ENCODE measurements around the gene FRA10AC1. TPM values are rescaled to one million over a fixed set of nuclear protein-coding genes. Genes with fewer than 3 reads are reported as not detected.

The FRA10AC1 gene
- total RNA-seq, 2 experiments from 2014 or later = 18.9 to 29.4 TPM

DNA sequence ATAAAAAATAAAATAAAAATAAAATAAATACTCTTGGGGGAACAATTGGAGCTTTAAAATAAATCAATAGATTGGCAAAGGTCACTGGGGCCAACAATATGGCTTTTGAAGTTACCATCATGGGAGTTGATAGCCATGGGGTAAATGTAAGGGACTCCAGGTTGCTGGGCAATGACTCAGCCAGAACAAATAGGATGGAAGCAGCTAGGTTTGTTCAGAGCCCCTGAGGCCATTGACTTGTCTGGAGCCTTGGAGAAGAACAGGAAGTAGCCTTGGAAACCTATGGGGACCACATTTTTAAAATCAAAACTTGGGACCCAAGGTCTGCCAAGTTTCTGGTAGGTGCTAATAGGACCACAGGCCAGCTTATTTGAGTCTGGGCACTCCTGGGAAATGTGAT lies 20.2 kb upstream of the FRA10AC1 start:
- Mint-ChIP-seq H3K27me3 (peaks cover 42% of the 10 kb centered on the region), H3K27ac (no peak overlapping the region)

DNA sequence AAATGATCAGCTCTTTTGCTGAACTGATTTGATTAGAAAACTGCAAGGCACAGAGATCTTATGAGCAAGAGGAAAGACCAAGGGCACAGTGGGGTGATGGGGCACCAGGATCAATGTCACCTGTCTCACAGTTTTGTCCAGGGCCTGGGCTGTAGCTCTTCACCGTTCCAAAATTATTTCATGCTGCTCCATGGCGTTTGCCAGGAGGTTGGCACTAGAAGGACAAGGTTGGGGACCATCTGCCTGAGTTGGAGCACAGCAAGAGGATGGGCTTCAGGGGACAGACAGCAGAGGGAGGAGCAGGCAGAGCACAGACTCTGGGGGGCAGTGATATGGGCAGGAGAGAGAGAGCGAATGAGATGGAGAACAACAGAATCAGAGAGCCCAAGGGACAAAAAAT lies 17.5 kb upstream of the FRA10AC1 start:
- H3K36me3 Mint-ChIP-seq (ENCODE audit: low read depth) = no peaks in the 10 kb centered on the region
- POLR2A ChIA-PET = no interaction called here
- no peaks in the 10 kb centered on the region for H3K9me3 Mint-ChIP-seq (ENCODE audit: low read depth)
- peaks cover 3% of the 10 kb centered on the region for H3K4me1 Mint-ChIP-seq
- no peak overlapping the region for H3K4me3 Mint-ChIP-seq
- intact Hi-C loops (cut with DNase I, micrococcal nuclease) = no loop called here
- CTCF ChIA-PET = interaction anchor here (0.7 to 0.9 kb wide), 2 partner anchors 8 to 156 kb away, joined by 3 to 4 read pairs; no protein-coding TSS in a partner anchor
- ATAC-seq = no peak
- peaks cover 31% of the 10 kb centered on the region for H3K27me3 Mint-ChIP-seq
- no peak overlapping the region for H3K27ac Mint-ChIP-seq
- no peak for DNase-seq

More for the DNA sequence above, 20.2 kb upstream of the FRA10AC1 start:
- Mint-ChIP-seq H3K4me1 (peaks cover 3% of the 10 kb centered on the region), H3K9me3 (ENCODE audit: low read depth) (no peaks in the 10 kb centered on the region), H3K4me3 (no peak overlapping the region), H3K36me3 (ENCODE audit: low read depth) (no peaks in the 10 kb centered on the region)
- intact Hi-C loops (cut with DNase I, micrococcal nuclease) = no loop called here
- POLR2A ChIA-PET = no interaction called here
- DNase-seq (no peak), ATAC-seq (no peak)
- CTCF ChIA-PET = no interaction called here

DNA sequence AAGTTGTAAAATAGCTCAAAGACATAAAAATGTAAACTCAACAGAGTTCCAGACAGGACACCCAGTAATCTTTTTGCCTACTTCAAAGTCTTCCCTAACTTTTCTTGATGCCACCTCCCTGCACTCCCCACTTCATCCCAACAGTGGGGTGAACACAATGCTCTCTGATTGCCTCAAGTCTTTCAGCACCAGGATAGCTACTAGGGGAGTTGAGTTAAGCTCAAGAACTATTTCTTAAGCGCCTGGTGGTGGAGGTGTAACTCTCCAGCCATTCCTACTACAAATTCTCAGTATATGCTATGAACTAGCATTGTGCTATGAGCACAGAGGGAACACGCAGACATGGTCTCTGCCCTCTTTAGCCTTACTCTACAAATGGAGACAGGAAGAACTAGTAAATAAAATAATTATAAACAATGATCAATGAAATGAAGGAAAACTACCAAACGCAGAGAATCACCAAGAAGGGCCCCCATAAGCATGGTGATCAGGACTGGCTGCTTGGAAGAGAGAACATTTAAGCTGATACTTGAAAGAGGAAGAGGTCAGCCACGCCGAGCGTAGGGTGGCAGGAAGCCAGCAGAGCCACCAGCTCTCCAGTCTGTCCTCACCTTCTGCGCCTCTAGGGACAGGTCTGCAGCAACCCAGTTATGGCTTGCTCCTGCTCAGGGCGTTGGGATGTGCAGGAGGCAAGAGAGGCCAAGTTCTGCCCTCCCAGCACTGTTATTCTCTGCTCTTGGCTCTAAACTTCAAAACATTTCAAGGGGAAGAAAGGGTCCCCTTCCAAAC lies 16.7 kb upstream of the FRA10AC1 start:
- ChIA-PET POLR2A (no interaction called here), CTCF (interaction anchor here (0.9 kb wide), 1 partner anchor 9 kb away, joined by 3 read pairs; no protein-coding TSS in a partner anchor)
- H3K4me3 Mint-ChIP-seq = no peak overlapping the region
- H3K27me3 Mint-ChIP-seq = peaks cover 30% of the 10 kb centered on the region
- H3K4me1 Mint-ChIP-seq = peaks cover 3% of the 10 kb centered on the region
- H3K9me3 Mint-ChIP-seq (ENCODE audit: low read depth) = no peaks in the 10 kb centered on the region
- H3K27ac Mint-ChIP-seq = no peak overlapping the region
- H3K36me3 Mint-ChIP-seq (ENCODE audit: low read depth) = no peaks in the 10 kb centered on the region
- intact Hi-C loops (cut with DNase I, micrococcal nuclease) = no loop called here
- no peak for DNase-seq
- ATAC-seq = no peak

DNA sequence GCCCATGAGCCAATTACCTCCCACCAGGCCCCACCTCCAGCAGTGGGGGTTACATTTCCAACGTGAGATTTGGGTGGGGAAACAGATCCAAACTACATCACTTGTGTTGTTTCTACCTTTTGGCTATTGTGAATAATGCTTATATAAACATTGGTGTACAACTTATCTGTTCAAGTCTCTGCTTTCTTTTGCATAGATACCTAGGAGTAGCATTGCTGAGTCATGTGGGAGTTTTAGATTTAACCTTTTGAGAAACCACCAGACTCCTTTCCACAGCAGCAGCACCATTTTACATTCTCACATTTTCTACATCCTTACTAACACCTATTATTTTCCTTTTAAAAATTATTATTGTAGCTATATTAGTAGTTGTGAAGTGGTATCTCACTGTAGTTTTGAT lies 14.4 kb upstream of the FRA10AC1 start:
- ChIA-PET CTCF (no interaction called here), POLR2A (interaction anchor here (0.6 kb wide), 1 partner anchor 28 kb away, joined by 4 read pairs; no protein-coding TSS in a partner anchor)
- intact Hi-C loops (cut with DNase I, micrococcal nuclease) = no loop called here
- Mint-ChIP-seq H3K27me3 (peaks cover 25% of the 10 kb centered on the region), H3K4me3 (no peak overlapping the region), H3K36me3 (ENCODE audit: low read depth) (no peaks in the 10 kb centered on the region), H3K9me3 (ENCODE audit: low read depth) (no peaks in the 10 kb centered on the region), H3K27ac (no peak overlapping the region), H3K4me1 (peaks cover 3% of the 10 kb centered on the region)
- DNase-seq = no peak
- no peak for ATAC-seq

DNA sequence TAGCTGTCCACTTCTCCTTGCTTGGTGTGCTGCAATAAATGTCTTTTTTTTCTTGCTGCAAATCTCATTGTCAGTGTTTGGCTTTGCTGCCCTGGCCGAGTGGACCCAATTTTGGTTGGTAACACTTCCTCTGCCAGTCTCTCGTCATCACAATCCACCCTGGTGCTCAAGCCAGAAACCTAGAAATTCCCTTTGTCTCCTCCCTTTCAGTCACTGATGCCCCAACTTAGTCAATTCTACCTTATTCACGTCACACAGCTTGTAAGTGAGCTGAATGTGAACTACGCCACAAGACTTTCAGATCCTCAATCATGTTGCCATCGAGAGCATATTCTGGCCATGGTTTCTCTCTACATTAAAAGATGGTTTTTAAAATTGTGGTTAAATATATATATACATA lies 13.0 kb upstream of the FRA10AC1 start:
- peaks cover 17% of the 10 kb centered on the region for H3K27me3 Mint-ChIP-seq
- CTCF ChIA-PET = no interaction called here
- H3K36me3 Mint-ChIP-seq (ENCODE audit: low read depth) = no peaks in the 10 kb centered on the region
- POLR2A ChIA-PET = no interaction called here
- intact Hi-C loops (cut with DNase I, micrococcal nuclease) = no loop called here
- H3K9me3 Mint-ChIP-seq (ENCODE audit: low read depth) = no peaks in the 10 kb centered on the region
- ATAC-seq = no peak
- no peak for DNase-seq
- no peak overlapping the region for H3K4me3 Mint-ChIP-seq
- no peaks in the 10 kb centered on the region for H3K4me1 Mint-ChIP-seq
- H3K27ac Mint-ChIP-seq = no peak overlapping the region

DNA sequence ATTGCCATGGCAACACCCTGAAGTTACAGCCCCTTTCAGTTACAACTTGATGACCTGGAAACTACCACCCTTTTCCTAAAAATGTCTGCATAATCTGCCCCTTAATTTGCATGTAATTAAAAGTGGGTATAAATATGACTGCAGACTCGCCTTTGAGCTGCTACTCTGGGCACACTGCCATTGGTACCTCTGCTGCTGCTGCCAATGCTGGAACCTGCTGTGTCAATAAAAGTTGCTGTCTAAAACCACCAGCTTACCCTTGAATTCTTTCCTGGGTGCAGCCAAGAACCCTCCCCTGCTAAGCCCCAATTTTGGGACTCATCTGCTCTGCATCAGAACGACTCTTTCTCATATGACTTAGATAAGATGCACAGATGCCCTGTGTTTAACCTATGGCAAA lies 10.2 kb upstream of the FRA10AC1 start:
- peaks cover 6% of the 10 kb centered on the region for H3K4me1 Mint-ChIP-seq
- ChIA-PET POLR2A (no interaction called here), CTCF (interaction anchor here (0.6 kb wide), 1 partner anchor 721 kb away, joined by 3 read pairs; no protein-coding TSS in a partner anchor)
- H3K27ac Mint-ChIP-seq = no peak overlapping the region
- no peaks in the 10 kb centered on the region for H3K36me3 Mint-ChIP-seq (ENCODE audit: low read depth)
- H3K27me3 Mint-ChIP-seq = peaks cover 4% of the 10 kb centered on the region
- intact Hi-C loops (cut with DNase I, micrococcal nuclease) = no loop called here
- ATAC-seq (no peak), DNase-seq (no peak)
- H3K4me3 Mint-ChIP-seq = no peak overlapping the region
- no peaks in the 10 kb centered on the region for H3K9me3 Mint-ChIP-seq (ENCODE audit: low read depth)

DNA sequence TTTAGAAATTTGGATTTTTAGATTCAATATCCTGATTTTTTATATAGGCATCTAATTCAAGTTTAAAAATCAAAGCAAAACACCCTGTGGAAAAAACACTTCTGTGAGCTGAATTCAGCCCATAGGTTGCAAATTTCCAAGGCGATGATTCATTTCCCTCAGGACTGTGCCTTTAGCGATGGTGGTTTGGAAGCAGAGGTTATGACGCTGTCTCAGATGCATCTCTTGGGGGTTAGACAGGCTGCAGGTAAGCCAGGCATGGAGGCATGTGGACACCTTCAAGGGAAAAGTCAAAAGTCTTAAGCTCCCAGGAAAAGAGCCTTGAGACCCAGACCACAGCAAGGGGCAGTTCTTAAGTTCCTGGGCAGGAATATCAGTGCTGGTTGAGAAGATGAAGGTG lies 9.5 kb upstream of the FRA10AC1 start:
- Mint-ChIP-seq H3K4me1 (peaks cover 13% of the 10 kb centered on the region), H3K27ac (no peak overlapping the region), H3K9me3 (ENCODE audit: low read depth) (no peaks in the 10 kb centered on the region), H3K36me3 (ENCODE audit: low read depth) (no peaks in the 10 kb centered on the region), H3K4me3 (no peak overlapping the region), H3K27me3 (peaks cover 2% of the 10 kb centered on the region)
- DNase-seq (no peak), ATAC-seq (no peak)
- POLR2A ChIA-PET = no interaction called here
- intact Hi-C loops (cut with DNase I, micrococcal nuclease) = no loop called here
- CTCF ChIA-PET = interaction anchor here (1.2 kb wide), 1 partner anchor 9 kb away, joined by 4 read pairs; the partner anchor contains the start of gene FRA10AC1

DNA sequence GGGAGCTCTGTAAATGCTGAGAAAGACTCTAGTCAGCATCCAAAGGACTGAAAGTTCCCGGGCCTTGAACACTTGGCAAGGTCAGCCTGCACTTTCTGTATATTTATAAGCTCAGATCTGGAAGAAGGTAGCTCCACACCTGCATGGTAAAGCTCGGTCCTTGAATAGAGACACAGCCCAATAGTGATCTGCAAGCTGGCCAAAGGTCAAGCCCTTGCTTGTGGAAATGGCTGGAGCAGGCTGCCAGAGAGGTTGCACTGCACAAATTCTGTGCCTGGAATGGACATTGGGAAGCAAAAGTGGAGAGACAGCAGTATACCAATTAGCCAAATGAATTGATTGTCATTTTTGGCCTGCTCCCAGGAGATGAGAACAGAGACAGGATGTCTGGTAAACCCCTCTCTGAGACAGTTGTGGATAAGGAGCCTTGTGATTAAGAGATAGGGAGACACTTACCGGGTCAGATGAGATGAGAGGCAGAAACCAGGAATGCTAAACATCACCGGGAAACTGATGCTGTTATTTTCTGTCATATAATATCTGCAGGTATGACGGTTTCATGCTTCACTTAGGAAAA lies 8.0 kb upstream of the FRA10AC1 start:
- Mint-ChIP-seq H3K36me3 (ENCODE audit: low read depth) (no peaks in the 10 kb centered on the region), H3K27me3 (peaks cover 1% of the 10 kb centered on the region), H3K4me3 (no peak overlapping the region), H3K9me3 (ENCODE audit: low read depth) (no peaks in the 10 kb centered on the region), H3K4me1 (peaks cover 14% of the 10 kb centered on the region), H3K27ac (no peak overlapping the region)
- no peak for DNase-seq
- no peak for ATAC-seq
- intact Hi-C loops (cut with DNase I, micrococcal nuclease) = no loop called here
- ChIA-PET CTCF (interaction anchor here (1.0 kb wide), 1 partner anchor 50 kb away, joined by 3 read pairs; no protein-coding TSS in a partner anchor), POLR2A (no interaction called here)

DNA sequence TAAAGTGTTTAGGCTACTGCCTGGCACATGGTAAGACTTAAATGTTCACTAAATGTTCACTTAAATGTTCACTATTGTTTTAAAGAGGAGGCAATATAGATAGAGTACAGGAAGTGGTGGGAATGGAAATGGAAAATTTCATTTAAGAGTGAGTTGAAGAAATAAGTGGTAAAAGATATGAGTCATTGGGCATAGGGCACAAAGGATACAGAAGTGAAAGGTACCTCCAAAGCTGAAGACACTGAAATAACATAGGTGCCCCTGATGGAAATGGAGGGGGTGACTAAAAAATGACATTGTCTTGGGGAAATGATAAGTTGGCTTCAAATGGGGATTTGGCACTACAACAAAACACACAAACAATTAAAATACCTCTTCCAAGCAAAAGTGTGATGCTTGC lies 5.2 kb upstream of the FRA10AC1 start:
- Mint-ChIP-seq H3K36me3 (ENCODE audit: low read depth) (no peaks in the 10 kb centered on the region), H3K27ac (peak overlapping the region; percentile 7), H3K9me3 (ENCODE audit: low read depth) (no peaks in the 10 kb centered on the region), H3K4me1 (peaks cover 21% of the 10 kb centered on the region), H3K4me3 (no peak overlapping the region), H3K27me3 (no peaks in the 10 kb centered on the region)
- ChIA-PET POLR2A (no interaction called here), CTCF (interaction anchor here (1.0 kb wide), 1 partner anchor 12 kb away, joined by 4 read pairs; no protein-coding TSS in a partner anchor)
- no peak for DNase-seq
- ATAC-seq = peak; percentile 68
- intact Hi-C loops (cut with DNase I, micrococcal nuclease) = loop anchor here in 1 of 2 experiments (10.0 kb wide), 1 partner anchor 853 kb away; no protein-coding TSS in a partner anchor

DNA sequence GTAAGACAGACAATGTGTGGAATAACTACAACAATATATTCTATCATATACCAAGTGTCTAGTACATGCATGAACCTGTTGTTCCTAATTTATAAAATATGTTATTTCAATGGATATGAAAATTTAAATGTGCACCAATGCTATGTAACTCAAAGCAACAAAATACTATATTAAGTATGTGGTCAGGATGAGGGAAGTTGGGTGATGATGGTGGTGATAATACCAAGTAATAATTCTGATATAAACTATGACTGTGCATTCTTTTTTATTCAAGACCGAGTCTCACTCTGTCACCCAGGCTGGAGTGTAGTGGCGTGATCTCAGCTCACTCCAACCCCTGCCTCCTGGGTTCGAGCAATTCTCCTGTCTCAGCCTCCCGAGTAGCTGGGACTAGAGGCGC lies 2.1 kb upstream of the FRA10AC1 start:
- no peak for ATAC-seq
- peaks cover 4% of the 10 kb centered on the region for H3K36me3 Mint-ChIP-seq (ENCODE audit: low read depth)
- POLR2A ChIA-PET = no interaction called here
- DNase-seq = no peak
- no peak overlapping the region for H3K27ac Mint-ChIP-seq
- intact Hi-C loops (cut with DNase I, micrococcal nuclease) = loop anchor here (5.0 to 10.0 kb wide), 7 partner anchors 113 to 1988 kb away; partner anchors contain the start of genes TCTN3 (in 2 of the 2), HELLS (in 1 of the 2), NOC3L (in 1 of the 2) and SLC35G1 (in 1 of the 2)
- no peak overlapping the region for H3K4me3 Mint-ChIP-seq
- no peaks in the 10 kb centered on the region for H3K9me3 Mint-ChIP-seq (ENCODE audit: low read depth)
- no peaks in the 10 kb centered on the region for H3K27me3 Mint-ChIP-seq
- H3K4me1 Mint-ChIP-seq = peaks cover 34% of the 10 kb centered on the region
- CTCF ChIA-PET = interaction anchor here (0.6 kb wide), 1 partner anchor 191 kb away, joined by 3 read pairs; no protein-coding TSS in a partner anchor

DNA sequence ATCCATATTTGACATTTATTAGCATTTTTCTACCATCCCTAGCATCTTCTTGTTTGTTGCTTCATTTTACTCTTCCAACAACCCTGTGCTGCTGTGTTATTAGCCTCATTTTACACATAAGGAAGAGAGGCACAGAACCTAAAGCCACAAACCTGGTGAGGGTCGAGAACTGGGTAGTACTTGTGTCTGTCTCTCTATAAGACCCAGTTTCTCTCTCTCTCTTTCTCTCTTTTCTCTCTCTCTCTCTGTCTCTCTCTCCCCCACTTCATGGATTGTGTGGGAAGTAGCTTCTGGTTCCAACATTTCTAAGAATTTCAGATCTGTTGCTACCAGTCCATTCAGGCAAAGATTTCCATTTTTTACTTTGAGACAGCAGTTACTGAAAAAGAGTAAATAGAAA lies 1.4 kb upstream of the FRA10AC1 start:
- Mint-ChIP-seq H3K9me3 (ENCODE audit: low read depth) (no peaks in the 10 kb centered on the region), H3K27ac (peak overlapping the region; percentile 80), H3K36me3 (ENCODE audit: low read depth) (peaks cover 8% of the 10 kb centered on the region), H3K27me3 (no peaks in the 10 kb centered on the region), H3K4me1 (peaks cover 36% of the 10 kb centered on the region), H3K4me3 (peak overlapping the region; percentile 63)
- POLR2A ChIA-PET = no interaction called here
- ATAC-seq (no peak), DNase-seq (no peak)
- CTCF ChIA-PET = interaction anchor here (0.6 kb wide), 1 partner anchor 190 kb away, joined by 3 read pairs; no protein-coding TSS in a partner anchor
- intact Hi-C loops (cut with DNase I, micrococcal nuclease) = loop anchor here (2.0 to 10.0 kb wide), 8 partner anchors 113 to 1988 kb away; partner anchors contain the start of genes TCTN3 (in 2 of the 2), HELLS (in 1 of the 2), KIF11 (in 1 of the 2) and NOC3L (in 1 of the 2)

All from activated CD4-positive, alpha-beta T cell treated with anti-CD3 and anti-CD28 coated beads for 36 hours (primary cell).